ENCODE results near the gene EPS8L3.
"Not testable (repeated sequence)": the region's sequence is repeated elsewhere in the genome, so short reads cannot be mapped to it uniquely, and the experiment has no call there.

EPS8L3 gene

GRCh38 chr1:109777436-109777835 lies 13.7 kb upstream of the EPS8L3 start:
- no peak for DNase-seq

- DNase-seq, result peak; percentile 84
Measured at GRCh38 chr1:109776911-109777310, 13.2 kb upstream of the EPS8L3 start.

GRCh38 chr1:109776206-109776835 lies 12.6 kb upstream of the EPS8L3 start:
- no peak for DNase-seq

GRCh38 chr1:109775398-109775797 lies 11.7 kb upstream of the EPS8L3 start:
- peak; percentile 55 for DNase-seq

- no peak for DNase-seq
Measured at GRCh38 chr1:109773900-109774485, 10.3 kb upstream of the EPS8L3 start.

- DNase-seq, result peak; percentile 88
Measured at GRCh38 chr1:109773203-109773899, 9.6 kb upstream of the EPS8L3 start.

GRCh38 chr1:109772658-109773202 lies 9.0 kb upstream of the EPS8L3 start:
- DNase-seq, result no peak

- no peak for DNase-seq
Measured at GRCh38 chr1:109771712-109772657, 8.3 kb upstream of the EPS8L3 start.

GRCh38 chr1:109770331-109771095 lies 6.8 kb upstream of the EPS8L3 start:
- no peak for DNase-seq

GRCh38 chr1:109769330-109770078 lies 5.8 kb upstream of the EPS8L3 start:
- peak; percentile 72 for DNase-seq

- DNase-seq, result no peak
Measured at GRCh38 chr1:109768820-109769219, 5.1 kb upstream of the EPS8L3 start.

GRCh38 chr1:109768335-109768650 lies 4.6 kb upstream of the EPS8L3 start:
- DNase-seq, result no peak

- no peak for DNase-seq
Measured at GRCh38 chr1:109767637-109768334, 4.1 kb upstream of the EPS8L3 start.

- DNase-seq, result not testable (repeated sequence)
Measured at GRCh38 chr1:109766991-109767636, 3.4 kb upstream of the EPS8L3 start.

- DNase-seq, result no peak
Measured at GRCh38 chr1:109765896-109766615, 2.3 kb upstream of the EPS8L3 start.

- DNase-seq, result no peak
Measured at GRCh38 chr1:109765483-109765815, 1.7 kb upstream of the EPS8L3 start.

- DNase-seq, result no peak
Measured at GRCh38 chr1:109764561-109765482, 1.1 kb upstream of the EPS8L3 start.
